Measurements from ENCODE around the gene HOOK1. TPM values are rescaled to one million over a fixed set of nuclear protein-coding genes. Genes with fewer than 3 reads are reported as not detected.
A peak's percentile ranks its signal among the peaks of the same experiment; 100 is the strongest.
"Not testable (repeated sequence)": the region's sequence is repeated elsewhere in the genome, so short reads cannot be mapped to it uniquely, and the experiment has no call there.

HOOK1 gene
- total and polyA plus RNA-seq, 4 donors, result 4.1 to 35.5 (median 12.7) TPM

DNA sequence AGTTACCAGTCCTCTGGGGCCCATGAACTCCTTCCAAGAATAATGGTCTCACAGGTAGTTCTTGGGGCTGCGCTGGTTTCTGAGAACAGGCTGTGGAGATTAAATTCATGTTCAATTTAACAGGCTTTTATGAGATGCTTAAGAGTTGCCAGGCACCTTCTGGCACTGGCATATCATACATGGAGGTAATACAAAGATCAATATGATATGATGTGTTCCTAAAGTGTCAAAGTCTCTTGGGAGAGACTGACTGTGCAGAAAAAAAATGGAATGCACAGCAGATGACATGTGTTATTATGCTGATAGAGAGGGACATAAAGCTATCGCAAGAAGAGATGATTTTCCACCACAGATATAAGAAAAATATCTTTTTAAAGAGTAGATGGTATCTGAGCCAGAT, 105.0 kb downstream of the HOOK1 start:
- no peaks in the 10 kb centered on the region for H3K36me3 ChIP-seq (ENCODE audit: control insufficient read depth in 4 of 4, insufficient read depth in 4 of 4, low read length in 4 of 4)
- TF ChIP-seq, protein P1, sequence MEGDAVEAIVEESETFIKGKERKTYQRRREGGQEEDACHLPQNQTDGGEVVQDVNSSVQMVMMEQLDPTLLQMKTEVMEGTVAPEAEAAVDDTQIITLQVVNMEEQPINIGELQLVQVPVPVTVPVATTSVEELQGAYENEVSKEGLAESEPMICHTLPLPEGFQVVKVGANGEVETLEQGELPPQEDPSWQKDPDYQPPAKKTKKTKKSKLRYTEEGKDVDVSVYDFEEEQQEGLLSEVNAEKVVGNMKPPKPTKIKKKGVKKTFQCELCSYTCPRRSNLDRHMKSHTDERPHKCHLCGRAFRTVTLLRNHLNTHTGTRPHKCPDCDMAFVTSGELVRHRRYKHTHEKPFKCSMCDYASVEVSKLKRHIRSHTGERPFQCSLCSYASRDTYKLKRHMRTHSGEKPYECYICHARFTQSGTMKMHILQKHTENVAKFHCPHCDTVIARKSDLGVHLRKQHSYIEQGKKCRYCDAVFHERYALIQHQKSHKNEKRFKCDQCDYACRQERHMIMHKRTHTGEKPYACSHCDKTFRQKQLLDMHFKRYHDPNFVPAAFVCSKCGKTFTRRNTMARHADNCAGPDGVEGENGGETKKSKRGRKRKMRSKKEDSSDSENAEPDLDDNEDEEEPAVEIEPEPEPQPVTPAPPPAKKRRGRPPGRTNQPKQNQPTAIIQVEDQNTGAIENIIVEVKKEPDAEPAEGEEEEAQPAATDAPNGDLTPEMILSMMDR (IDR thresholded peaks at IDR 0.05; ENCODE audit: control extremely low read depth, extremely low read depth), result no peak
- DNase-seq (no peak), ATAC-seq (ENCODE audit: insufficient read depth, low FRiP score) (no peak)
- no peak overlapping the region for H3K9ac ChIP-seq (ENCODE audit: insufficient read depth in 1 of 2, low read length in 2 of 2)
- H3K4me1 ChIP-seq (ENCODE audit: control insufficient read depth in 5 of 5, insufficient read depth in 5 of 5, low read length in 5 of 5), result peaks cover 0 to 15% (median 0%) of the 10 kb centered on the region in 5 donors
- peak overlapping the region in 1 of 2 donors; percentile 79 for H3K27ac ChIP-seq (ENCODE audit: low read depth in 1 of 2, low read length in 1 of 2)
- no peaks in the 10 kb centered on the region for H3K27me3 ChIP-seq (ENCODE audit: control insufficient read depth in 3 of 3, insufficient read depth in 3 of 3, low read length in 2 of 3)
- WGBS, 2 donors, result 92 to 95% methylated on average over 2 of the region's 2 CpGs
- no peak overlapping the region for H3K4me3 ChIP-seq
- H3K9me3 ChIP-seq (ENCODE audit: control insufficient read depth in 4 of 4, insufficient read depth in 3 of 4, low read length in 3 of 4), result peaks cover 0 to 6% (median 1%) of the 10 kb centered on the region in 4 donors

DNA sequence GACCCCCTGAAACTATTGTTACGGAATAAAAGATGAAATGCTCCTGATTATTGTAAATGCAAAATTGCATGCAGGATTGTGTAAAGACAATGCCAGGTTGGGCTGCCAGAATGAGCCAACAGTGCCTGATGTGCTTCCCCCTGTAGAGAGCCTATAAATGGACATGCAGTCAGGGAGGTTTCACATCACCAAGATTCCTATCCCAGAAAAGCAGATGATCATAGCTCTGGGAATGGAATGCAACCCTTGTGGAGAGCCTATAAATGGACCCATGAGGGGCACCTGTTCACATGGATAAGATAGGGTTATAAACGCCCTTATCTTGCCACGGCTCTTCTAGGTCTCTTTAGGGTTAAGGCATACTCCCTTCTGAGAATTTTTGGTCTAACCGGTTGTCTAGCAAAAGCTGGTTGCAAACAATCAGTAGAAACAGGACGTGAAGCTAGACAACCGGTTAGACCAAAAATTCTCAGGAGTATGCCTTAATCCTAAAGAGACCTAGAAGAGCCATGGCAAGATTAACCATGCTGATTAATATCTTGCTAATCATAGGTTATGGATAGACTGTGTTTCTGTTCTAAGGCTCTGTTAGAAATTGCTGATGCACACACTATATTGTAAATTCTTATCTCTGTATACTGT, 106.6 kb downstream of the HOOK1 start:
- not testable (repeated sequence) for H3K9ac ChIP-seq (ENCODE audit: insufficient read depth in 1 of 2, low read length in 2 of 2); H3K36me3 ChIP-seq (ENCODE audit: control insufficient read depth in 4 of 4, insufficient read depth in 4 of 4, low read length in 4 of 4); DNase-seq; H3K27me3 ChIP-seq (ENCODE audit: control insufficient read depth in 3 of 3, insufficient read depth in 3 of 3, low read length in 2 of 3); H3K4me3 ChIP-seq; ATAC-seq (ENCODE audit: insufficient read depth, low FRiP score); H3K9me3 ChIP-seq (ENCODE audit: control insufficient read depth in 4 of 4, insufficient read depth in 3 of 4, low read length in 3 of 4); H3K4me1 ChIP-seq (ENCODE audit: control insufficient read depth in 5 of 5, insufficient read depth in 5 of 5, low read length in 5 of 5)
- H3K27ac ChIP-seq (ENCODE audit: low read depth in 1 of 2, low read length in 1 of 2), result peak overlapping the region in 1 of 2 donors; percentile 82
- 78 to 94% methylated on average over 6 of the region's 6 CpGs for WGBS, 2 donors

DNA sequence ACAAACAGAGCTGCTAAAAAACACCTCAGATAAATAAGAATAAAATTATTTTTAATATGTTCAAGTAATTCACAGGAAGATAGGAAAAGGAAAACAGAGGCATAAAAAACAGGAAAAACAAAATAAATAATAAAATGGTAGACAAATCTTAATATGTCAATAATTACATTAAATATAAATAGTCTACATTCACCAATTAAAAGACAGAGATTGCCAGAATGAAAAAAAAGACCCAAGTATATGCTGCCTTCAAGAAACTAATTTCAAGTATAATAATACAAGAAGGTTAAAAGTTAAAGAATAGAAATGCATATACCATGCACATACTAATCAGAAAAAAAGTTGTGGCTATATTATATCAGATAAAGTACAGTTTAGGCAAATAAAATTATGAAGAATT, 109.9 kb downstream of the HOOK1 start:
- Histone ChIP-seq H3K27ac (ENCODE audit: low read depth in 1 of 2, low read length in 1 of 2) (no peak overlapping the region), H3K4me1 (ENCODE audit: control insufficient read depth in 5 of 5, insufficient read depth in 5 of 5, low read length in 5 of 5) (peaks cover 0 to 10% (median 2%) of the 10 kb centered on the region in 5 donors), H3K36me3 (ENCODE audit: control insufficient read depth in 4 of 4, insufficient read depth in 4 of 4, low read length in 4 of 4) (no peaks in the 10 kb centered on the region), H3K9me3 (ENCODE audit: control insufficient read depth in 4 of 4, insufficient read depth in 3 of 4, low read length in 3 of 4) (peaks cover 0 to 8% (median 2%) of the 10 kb centered on the region in 4 donors), H3K9ac (ENCODE audit: insufficient read depth in 1 of 2, low read length in 2 of 2) (no peak overlapping the region), H3K4me3 (no peak overlapping the region), H3K27me3 (ENCODE audit: control insufficient read depth in 3 of 3, insufficient read depth in 3 of 3, low read length in 2 of 3) (peaks cover 0 to 11% (median 3%) of the 10 kb centered on the region in 3 donors)
- DNase-seq, result no peak
- TF ChIP-seq, protein P1 (IDR thresholded peaks at IDR 0.05; ENCODE audit: control extremely low read depth, extremely low read depth), result no peak
- ATAC-seq (ENCODE audit: insufficient read depth, low FRiP score), result no peak

Other genes with a start within 250 kb of the HOOK1 start
- gene CYP2J2, start 111.8 kb downstream of the HOOK1 start, total RNA-seq, result 1 to 10 TPM; 2.4 to 3.9 TPM
- 1 to 10 TPM; 2.8 to 5.0 TPM for gene CYP2J2, start 111.8 kb downstream of the HOOK1 start, polyA plus RNA-seq